GM23338 (cell line): ENCODE results near the gene ITIH6. TPM values are rescaled to one million over a fixed set of nuclear protein-coding genes. Genes with fewer than 3 reads are reported as not detected.

Source experiments
- ATAC-seq: fragments of 200-7000 bp; cut with Tn5 transposase; 3 replicates; pipeline ENCODE4 v1.9.1; 2020
- DNase-seq: peaks from one replicate; pipeline ENCODE4 v3.0.0-alpha.2; 2015; ENCODE audit warnings: low spot score
- H2AFZ ChIP-seq: fragments of 200-600 bp; sonication (generic); 2 replicates; pipeline ENCODE4 v1.8.0; 2016; ENCODE audit warnings: antibody characterized with exemption, mild to moderate bottlenecking, moderate library complexity
- H3F3A ChIP-seq: fragments of 200-600 bp; sonication (generic); replicated peaks from 2 replicates; pipeline ENCODE4 v1.8.0; 2017; ENCODE audit warnings: antibody characterized with exemption, mixed run types, low read depth
- H3K27ac ChIP-seq: fragments of 200-600 bp; sonication (generic); 2 replicates; pipeline ENCODE4 v1.6.1; 2016; ENCODE audit warnings: low read depth
- H3K27me3 ChIP-seq: fragments of 200-600 bp; sonication (generic); 2 replicates; pipeline ENCODE4 v1.8.0; 2016; ENCODE audit warnings: mild to moderate bottlenecking, mixed run types, moderate library complexity; ENCODE audit not compliant: insufficient read depth
- H3K36me3 ChIP-seq: fragments of 200-600 bp; sonication (generic); 2 replicates; pipeline ENCODE4 v1.8.0; 2016; ENCODE audit warnings: mild to moderate bottlenecking; ENCODE audit not compliant: insufficient read depth
- H3K4me1 ChIP-seq: fragments of 200-600 bp; sonication (generic); 2 replicates; pipeline ENCODE4 v1.8.0; 2016; ENCODE audit warnings: mild to moderate bottlenecking, moderate library complexity; ENCODE audit not compliant: insufficient read depth
- H3K4me2 ChIP-seq: fragments of 200-600 bp; sonication (generic); 2 replicates; pipeline ENCODE4 v1.7.1; 2017; ENCODE audit warnings: mixed run types
- H3K4me3 ChIP-seq: fragments of 200-600 bp; sonication (generic); 2 replicates; pipeline ENCODE4 v1.6.1; 2016; ENCODE audit warnings: mixed run types
- H3K79me2 ChIP-seq: fragments of 200-600 bp; sonication (generic); replicated peaks from 2 replicates; pipeline ENCODE4 v1.8.0; 2017; ENCODE audit warnings: mild to moderate bottlenecking; ENCODE audit not compliant: insufficient read depth
- H3K9me2 ChIP-seq: fragments of 200-600 bp; sonication (generic); 2 replicates; pipeline ENCODE4 v1.8.0; 2017; ENCODE audit not compliant: insufficient read depth
- H4K20me1 ChIP-seq: fragments of 200-600 bp; sonication (generic); replicated peaks from 2 replicates; pipeline ENCODE4 v1.8.0; 2017; ENCODE audit warnings: mild to moderate bottlenecking; ENCODE audit not compliant: insufficient read depth
- H3K27ac Mint-ChIP-seq: 2 replicates; pipeline ENCODE4 v1.8.0; 2020; ENCODE audit warnings: inconsistent platforms, mild to moderate bottlenecking, moderate library complexity, mixed read lengths
- H3K27me3 Mint-ChIP-seq: 3 replicates; pipeline ENCODE4 v1.8.0; 2022; ENCODE audit warnings: low read depth, mild to moderate bottlenecking, moderate library complexity, mixed read lengths, inconsistent platforms; ENCODE audit not compliant: insufficient read depth, poor library complexity
- H3K36me3 Mint-ChIP-seq: 3 replicates; pipeline ENCODE4 v1.8.0; 2021; ENCODE audit warnings: low read depth, mild to moderate bottlenecking, inconsistent platforms, moderate library complexity, mixed read lengths
- H3K4me1 Mint-ChIP-seq: 3 replicates; pipeline ENCODE4 v1.8.0; 2020; ENCODE audit warnings: mild to moderate bottlenecking, inconsistent platforms, mixed read lengths
- H3K4me3 Mint-ChIP-seq: 3 replicates; pipeline ENCODE4 v1.8.0; 2021; ENCODE audit warnings: moderate library complexity, mild to moderate bottlenecking, inconsistent platforms, mixed read lengths
- H3K9me3 Mint-ChIP-seq: 3 replicates; pipeline ENCODE4 v1.8.0; 2020; ENCODE audit warnings: moderate library complexity, mild to moderate bottlenecking, inconsistent platforms, mixed read lengths
- CREB1 ChIP-seq: fragments of 250-450 bp; sonication (Bioruptor Pico); IDR thresholded peaks from 2 replicates; pipeline ENCODE4 v1.5.0; 2020; ENCODE audit warnings: low read depth, mild to moderate bottlenecking, moderate library complexity
- EZH2 ChIP-seq: fragments of 200-600 bp; sonication (generic); IDR thresholded peaks from one replicate; pipeline ENCODE4 v1.8.0; 2017; ENCODE audit warnings: antibody characterized with exemption, mild to moderate bottlenecking, low read depth; ENCODE audit not compliant: unreplicated experiment
- EZH2phosphoT487 ChIP-seq: fragments of 200-600 bp; sonication (generic); IDR thresholded peaks from one replicate; pipeline ENCODE4 v1.8.1; 2018; ENCODE audit warnings: antibody characterized with exemption; ENCODE audit not compliant: unreplicated experiment
- NANOG ChIP-seq: IDR thresholded peaks from 2 replicates; pipeline ENCODE4 v1.6.1; 2016; ENCODE audit warnings: antibody characterized with exemption, borderline replicate concordance
- POLR2AphosphoS5 ChIP-seq: IDR thresholded peaks from 2 replicates; pipeline ENCODE4 v1.6.1; 2016; ENCODE audit warnings: antibody characterized with exemption, low read depth
- STAT1 ChIP-seq: IDR thresholded peaks from one replicate; pipeline ENCODE4 v1.6.1; 2016; ENCODE audit warnings: antibody characterized with exemption; ENCODE audit not compliant: unreplicated experiment
- ZNF114 ChIP-seq: fragments of 250-450 bp; sonication (Bioruptor Pico); IDR thresholded peaks from 2 replicates; pipeline ENCODE4 v1.5.0; 2020; ENCODE audit warnings: mild to moderate bottlenecking, moderate library complexity
- ZNF331 ChIP-seq: fragments of 250-450 bp; sonication (Bioruptor Pico); IDR thresholded peaks from 2 replicates; pipeline ENCODE4 v1.5.0; 2020; ENCODE audit warnings: low read depth, mild to moderate bottlenecking, moderate library complexity
- polyA plus RNA-seq: library from polyadenylated mRNA; unstranded; fragments of >200 nt; fragmentation: Nextera tagmentation; extraction: Ambion mirVana; gene quantifications from 2 replicates; pipeline ENCODE4 v1.2.1, GENCODE V29; 2016
- total RNA-seq: library from RNA; depleted of rRNA; stranded (reverse); fragments of >200 nt; shearing (Covaris generic); gene quantifications from 2 replicates; pipeline ENCODE4 v1.2.3, GENCODE V29; 2014
- TF ChIP-seq, protein P1 (sequence below): IDR thresholded peaks from one replicate; pipeline ENCODE4 v1.6.1; 2018; ENCODE audit warnings: antibody characterized with exemption; ENCODE audit not compliant: unreplicated experiment
- TF ChIP-seq, protein P2 (sequence below): IDR thresholded peaks from 2 replicates; pipeline ENCODE4 v1.6.1; 2016; ENCODE audit warnings: antibody characterized with exemption
- TF ChIP-seq, protein P3 (sequence below), 2 experiments: fragments of 200-600 bp in 1 of 2; sonication (generic) in 1 of 2; conservative IDR thresholded peaks; 2 replicates each; pipeline versions ENCODE4 v1.5.1 to v1.6.1; 2016 to 2017; ENCODE audit warnings: antibody characterized with exemption in 2 of 2, low read depth in 2 of 2, mild to moderate bottlenecking in 2 of 2, moderate library complexity in 1 of 2

The ITIH6 gene
- total and polyA plus RNA-seq, 2 experiments from 2014 or later = not detected

DNA sequence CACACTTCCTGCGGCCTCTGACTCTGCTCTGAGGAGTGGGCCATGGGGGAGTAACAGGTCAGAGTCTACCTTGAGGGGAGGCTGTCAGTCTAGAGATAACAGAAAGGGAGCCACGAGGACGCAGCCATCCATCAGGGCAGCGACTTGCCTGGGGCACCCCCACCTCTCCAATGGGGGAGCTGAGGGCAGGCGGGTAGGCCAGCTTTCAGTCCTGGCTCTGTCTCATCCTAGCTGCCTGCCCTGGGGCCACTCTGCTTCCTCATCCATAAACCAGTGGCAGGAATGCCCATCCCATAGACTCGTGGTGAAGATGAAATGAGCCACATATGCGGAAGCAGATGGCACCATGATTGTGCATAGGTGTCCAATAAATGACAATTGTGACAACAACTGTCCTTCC, 22.7 kb upstream of the ITIH6 start:
- Mint-ChIP-seq H3K4me3 (no peak overlapping the region), H3K27me3 (peaks cover 4% of the 10 kb centered on the region), H3K27ac (no peak overlapping the region), H3K36me3 (peaks cover 13% of the 10 kb centered on the region), H3K4me1 (peaks cover 4% of the 10 kb centered on the region; the same call in 2 of the 3 replicates), H3K9me3 (no peaks in the 10 kb centered on the region; the same call in 2 of the 3 replicates)
- Histone ChIP-seq H3K27ac (no peak overlapping the region), H3K4me2 (no peak overlapping the region), H3K79me2 (no peaks in the 10 kb centered on the region), H3K27me3 (no peaks in the 10 kb centered on the region), H2AFZ (no peak overlapping the region), H3K4me1 (no peaks in the 10 kb centered on the region), H3K36me3 (no peaks in the 10 kb centered on the region), H4K20me1 (no peaks in the 10 kb centered on the region), H3K4me3 (no peak overlapping the region), H3F3A (no peaks in the 10 kb centered on the region), H3K9me2 (no peaks in the 10 kb centered on the region)
- no peak for ATAC-seq
- TF ChIP-seq CREB1 (CRISPR knock-in tag) = no peak
- no peak for TF ChIP-seq STAT1
- no peak for TF ChIP-seq ZNF114
- TF ChIP-seq, protein P1, sequence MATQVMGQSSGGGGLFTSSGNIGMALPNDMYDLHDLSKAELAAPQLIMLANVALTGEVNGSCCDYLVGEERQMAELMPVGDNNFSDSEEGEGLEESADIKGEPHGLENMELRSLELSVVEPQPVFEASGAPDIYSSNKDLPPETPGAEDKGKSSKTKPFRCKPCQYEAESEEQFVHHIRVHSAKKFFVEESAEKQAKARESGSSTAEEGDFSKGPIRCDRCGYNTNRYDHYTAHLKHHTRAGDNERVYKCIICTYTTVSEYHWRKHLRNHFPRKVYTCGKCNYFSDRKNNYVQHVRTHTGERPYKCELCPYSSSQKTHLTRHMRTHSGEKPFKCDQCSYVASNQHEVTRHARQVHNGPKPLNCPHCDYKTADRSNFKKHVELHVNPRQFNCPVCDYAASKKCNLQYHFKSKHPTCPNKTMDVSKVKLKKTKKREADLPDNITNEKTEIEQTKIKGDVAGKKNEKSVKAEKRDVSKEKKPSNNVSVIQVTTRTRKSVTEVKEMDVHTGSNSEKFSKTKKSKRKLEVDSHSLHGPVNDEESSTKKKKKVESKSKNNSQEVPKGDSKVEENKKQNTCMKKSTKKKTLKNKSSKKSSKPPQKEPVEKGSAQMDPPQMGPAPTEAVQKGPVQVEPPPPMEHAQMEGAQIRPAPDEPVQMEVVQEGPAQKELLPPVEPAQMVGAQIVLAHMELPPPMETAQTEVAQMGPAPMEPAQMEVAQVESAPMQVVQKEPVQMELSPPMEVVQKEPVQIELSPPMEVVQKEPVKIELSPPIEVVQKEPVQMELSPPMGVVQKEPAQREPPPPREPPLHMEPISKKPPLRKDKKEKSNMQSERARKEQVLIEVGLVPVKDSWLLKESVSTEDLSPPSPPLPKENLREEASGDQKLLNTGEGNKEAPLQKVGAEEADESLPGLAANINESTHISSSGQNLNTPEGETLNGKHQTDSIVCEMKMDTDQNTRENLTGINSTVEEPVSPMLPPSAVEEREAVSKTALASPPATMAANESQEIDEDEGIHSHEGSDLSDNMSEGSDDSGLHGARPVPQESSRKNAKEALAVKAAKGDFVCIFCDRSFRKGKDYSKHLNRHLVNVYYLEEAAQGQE = no peak
- DNase-seq = no peak

DNA sequence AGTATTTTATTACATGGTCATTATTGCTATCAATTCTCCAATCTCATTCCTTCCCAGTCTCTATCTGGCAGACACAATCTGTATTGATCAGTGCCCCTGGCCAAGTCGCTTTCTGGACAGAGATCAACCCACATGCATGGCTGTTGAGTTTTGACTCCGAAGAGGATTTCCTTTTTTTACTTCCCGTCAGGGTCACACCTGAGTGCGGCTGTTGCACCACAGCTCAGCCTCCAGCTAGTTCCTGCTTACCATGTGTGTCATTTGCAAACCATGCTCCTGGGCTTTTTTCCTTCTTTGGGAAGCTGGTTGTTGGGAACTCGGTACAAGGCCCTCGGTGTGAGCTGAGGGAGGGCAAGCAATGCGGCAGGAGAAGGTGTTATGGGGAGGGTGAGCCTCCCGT, 21.1 kb upstream of the ITIH6 start:
- Histone ChIP-seq H3K36me3 (peaks cover 3% of the 10 kb centered on the region; the same call in 1 of the 2 replicates), H4K20me1 (no peaks in the 10 kb centered on the region), H3K79me2 (no peaks in the 10 kb centered on the region), H3K27ac (no peak overlapping the region), H3K27me3 (no peaks in the 10 kb centered on the region), H2AFZ (no peak overlapping the region), H3F3A (no peaks in the 10 kb centered on the region), H3K4me2 (no peak overlapping the region), H3K9me2 (no peaks in the 10 kb centered on the region), H3K4me1 (no peaks in the 10 kb centered on the region), H3K4me3 (no peak overlapping the region)
- Mint-ChIP-seq H3K27me3 (peaks cover 6% of the 10 kb centered on the region), H3K36me3 (peaks cover 23% of the 10 kb centered on the region), H3K27ac (no peak overlapping the region), H3K4me1 (peaks cover 4% of the 10 kb centered on the region; the same call in 2 of the 3 replicates), H3K9me3 (no peaks in the 10 kb centered on the region; the same call in 2 of the 3 replicates), H3K4me3 (no peak overlapping the region)
- no peak for DNase-seq
- no peak for ATAC-seq
- no peak for TF ChIP-seq ZNF331 (CRISPR knock-in tag)
- TF ChIP-seq, protein P2, sequence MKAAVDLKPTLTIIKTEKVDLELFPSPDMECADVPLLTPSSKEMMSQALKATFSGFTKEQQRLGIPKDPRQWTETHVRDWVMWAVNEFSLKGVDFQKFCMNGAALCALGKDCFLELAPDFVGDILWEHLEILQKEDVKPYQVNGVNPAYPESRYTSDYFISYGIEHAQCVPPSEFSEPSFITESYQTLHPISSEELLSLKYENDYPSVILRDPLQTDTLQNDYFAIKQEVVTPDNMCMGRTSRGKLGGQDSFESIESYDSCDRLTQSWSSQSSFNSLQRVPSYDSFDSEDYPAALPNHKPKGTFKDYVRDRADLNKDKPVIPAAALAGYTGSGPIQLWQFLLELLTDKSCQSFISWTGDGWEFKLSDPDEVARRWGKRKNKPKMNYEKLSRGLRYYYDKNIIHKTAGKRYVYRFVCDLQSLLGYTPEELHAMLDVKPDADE = no peak
- no peak for TF ChIP-seq STAT1
- no peak for TF ChIP-seq EZH2
- no peak for TF ChIP-seq ZNF114
- TF ChIP-seq EZH2phosphoT487 = no peak
- TF ChIP-seq NANOG = no peak
- TF ChIP-seq POLR2AphosphoS5 = no peak
- TF ChIP-seq, protein P3, sequence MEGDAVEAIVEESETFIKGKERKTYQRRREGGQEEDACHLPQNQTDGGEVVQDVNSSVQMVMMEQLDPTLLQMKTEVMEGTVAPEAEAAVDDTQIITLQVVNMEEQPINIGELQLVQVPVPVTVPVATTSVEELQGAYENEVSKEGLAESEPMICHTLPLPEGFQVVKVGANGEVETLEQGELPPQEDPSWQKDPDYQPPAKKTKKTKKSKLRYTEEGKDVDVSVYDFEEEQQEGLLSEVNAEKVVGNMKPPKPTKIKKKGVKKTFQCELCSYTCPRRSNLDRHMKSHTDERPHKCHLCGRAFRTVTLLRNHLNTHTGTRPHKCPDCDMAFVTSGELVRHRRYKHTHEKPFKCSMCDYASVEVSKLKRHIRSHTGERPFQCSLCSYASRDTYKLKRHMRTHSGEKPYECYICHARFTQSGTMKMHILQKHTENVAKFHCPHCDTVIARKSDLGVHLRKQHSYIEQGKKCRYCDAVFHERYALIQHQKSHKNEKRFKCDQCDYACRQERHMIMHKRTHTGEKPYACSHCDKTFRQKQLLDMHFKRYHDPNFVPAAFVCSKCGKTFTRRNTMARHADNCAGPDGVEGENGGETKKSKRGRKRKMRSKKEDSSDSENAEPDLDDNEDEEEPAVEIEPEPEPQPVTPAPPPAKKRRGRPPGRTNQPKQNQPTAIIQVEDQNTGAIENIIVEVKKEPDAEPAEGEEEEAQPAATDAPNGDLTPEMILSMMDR (conservative IDR thresholded peaks at IDR 0.05; ENCODE audit: low read depth in 2 of 2) = no peak
- TF ChIP-seq, protein P1 = no peak
